HG03460 (cell line): Measurements from ENCODE around the gene MRO.

Experiments used
- ATAC-seq: cut with Tn5 transposase; IDR thresholded peaks from one replicate; pipeline ENCODE4 v1.9.1; 2021; ENCODE audit not compliant: unreplicated experiment

The MRO gene

GRCh38 chr18:50748243-50749229 lies 71.3 kb downstream of the MRO start:
- no peak for ATAC-seq

GRCh38 chr18:50747849-50748242 lies 72.0 kb downstream of the MRO start:
- no peak for ATAC-seq

- no peak for ATAC-seq
Measured at GRCh38 chr18:50745945-50746344, 73.9 kb downstream of the MRO start.
